AG04450 (cell line): Measurements from ENCODE around the gene CLCN5. TPM values are rescaled to one million over a fixed set of nuclear protein-coding genes. Genes with fewer than 3 reads are reported as not detected.

ENCODE experiments used
- CTCF ChIA-PET: fragments of 300-600, 350-600 bp; formaldehyde crosslinking; extraction: SDS; loops from one replicate; lab custom pipeline; 2022; ENCODE audit warnings: antibody characterized with exemption, inconsistent platforms; lab: Charles Lee
- POLR2A ChIA-PET: fragments of 350-600 bp; formaldehyde crosslinking; extraction: SDS; loops from one replicate; lab custom pipeline; 2021; ENCODE audit warnings: antibody characterized with exemption, inconsistent platforms; lab: Yijun Ruan, JAX
- DNase-seq: peaks from one replicate; pipeline ENCODE4 v3.0.0-alpha.2; 2011; ENCODE audit warnings: low read depth, low spot score
- H3K27ac ChIP-seq: one replicate; pipeline ENCODE4 v1.5.1; 2012; ENCODE audit warnings: low read depth, low read length, control low read depth
- H3K27me3 ChIP-seq: one replicate; pipeline ENCODE4 v1.6.0; 2012; ENCODE audit warnings: low read length; ENCODE audit not compliant: control insufficient read depth, insufficient read depth
- H3K4me3 ChIP-seq: 2 replicates; pipeline ENCODE4 v1.5.1; 2011; ENCODE audit warnings: mild to moderate bottlenecking, low read depth, low read length, control low read depth
- H3K9me3 ChIP-seq: 2 replicates; pipeline ENCODE4 v1.5.1; 2012; ENCODE audit warnings: low read length; ENCODE audit not compliant: control insufficient read depth, insufficient read depth
- CTCF ChIP-seq: IDR thresholded peaks from 2 replicates; pipeline ENCODE4 v1.5.1; 2011; ENCODE audit warnings: low read depth, low read length, control low read depth, inconsistent platforms
- polyA plus RNA-seq: library from polyadenylated mRNA; depleted of rRNA; stranded (reverse); fragments of >200 nt; gene quantifications from 2 replicates; pipeline ENCODE4 v1.2.3, GENCODE V29; 2011

CLCN5 gene
- polyA plus RNA-seq, 1 experiment, result 2.2 TPM

DNA sequence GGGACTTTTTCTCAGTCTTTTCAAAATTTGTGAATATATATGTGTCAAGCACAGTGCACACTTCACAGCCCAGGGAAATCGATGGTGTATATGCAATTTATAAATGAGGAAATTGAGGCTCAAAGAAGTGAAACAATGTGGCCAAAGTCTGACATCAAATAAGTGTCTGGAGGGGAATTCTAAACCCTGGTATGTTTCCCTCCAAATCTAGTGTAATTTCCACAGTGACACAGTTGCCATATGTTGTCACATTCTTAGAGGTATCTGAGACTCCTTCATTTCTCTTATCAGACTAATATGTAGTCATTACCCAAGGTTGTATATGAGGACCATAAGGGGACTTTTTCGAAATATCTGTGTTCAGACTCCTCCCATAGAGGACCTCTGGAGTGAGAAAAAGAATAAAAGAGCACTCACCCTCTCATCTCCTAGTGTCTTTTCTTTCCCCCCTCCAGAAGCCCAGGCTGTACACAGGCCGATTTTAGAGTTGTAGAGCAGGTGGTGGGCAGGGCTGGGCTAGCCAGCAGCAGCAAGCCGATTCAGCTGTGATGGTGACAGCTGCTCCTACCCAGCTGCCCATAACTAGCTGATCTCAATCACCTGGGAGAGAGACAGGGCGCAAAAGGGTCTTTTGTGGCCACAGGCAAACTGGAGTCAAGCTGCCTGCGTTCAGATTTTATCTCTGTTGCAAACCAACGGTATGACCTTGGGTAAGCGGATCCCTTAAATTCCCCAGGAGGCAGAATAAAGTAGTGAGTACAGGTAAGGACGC is 55.1 kb downstream of the CLCN5 start:
- no peak for TF ChIP-seq CTCF
- no peaks in the 10 kb centered on the region for H3K9me3 ChIP-seq
- no peak for DNase-seq
- H3K27ac ChIP-seq, result no peak overlapping the region
- H3K27me3 ChIP-seq, result no peaks in the 10 kb centered on the region
- CTCF ChIA-PET, result no interaction called here
- POLR2A ChIA-PET, result no interaction called here
- H3K4me3 ChIP-seq, result no peak overlapping the region

DNA sequence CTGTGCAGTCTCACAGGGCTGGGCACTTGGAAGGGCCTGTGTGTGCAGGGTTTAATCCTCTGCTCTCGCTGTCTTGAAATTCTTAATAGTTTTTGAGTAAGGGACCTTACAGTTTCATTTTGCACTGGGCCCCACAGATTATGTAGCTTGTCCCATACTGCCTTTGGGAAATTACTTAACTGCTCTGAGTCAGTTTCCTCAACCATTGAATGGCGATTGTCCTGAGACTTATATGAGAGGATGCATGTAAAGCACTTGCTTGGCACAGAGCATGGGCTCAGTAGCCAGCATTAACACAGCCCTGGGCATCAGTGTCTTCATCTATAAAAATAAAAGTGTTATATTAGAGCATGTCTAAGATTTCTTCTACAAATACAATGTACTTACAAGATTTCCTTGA is 55.8 kb downstream of the CLCN5 start:
- Histone ChIP-seq H3K27me3 (no peaks in the 10 kb centered on the region), H3K9me3 (no peaks in the 10 kb centered on the region), H3K27ac (no peak overlapping the region), H3K4me3 (no peak overlapping the region)
- DNase-seq, result no peak
- ChIA-PET POLR2A (no interaction called here), CTCF (no interaction called here)
- TF ChIP-seq CTCF, result no peak

- Histone ChIP-seq H3K27me3 (no peaks in the 10 kb centered on the region), H3K27ac (no peak overlapping the region), H3K4me3 (no peak overlapping the region), H3K9me3 (no peaks in the 10 kb centered on the region)
- POLR2A ChIA-PET, result no interaction called here
- CTCF ChIA-PET, result no interaction called here
- DNase-seq, result no peak
- TF ChIP-seq CTCF, result no peak
These were observed 63.7 kb downstream of the CLCN5 start for GRCh38 chrX:49986058-49986457.

DNA sequence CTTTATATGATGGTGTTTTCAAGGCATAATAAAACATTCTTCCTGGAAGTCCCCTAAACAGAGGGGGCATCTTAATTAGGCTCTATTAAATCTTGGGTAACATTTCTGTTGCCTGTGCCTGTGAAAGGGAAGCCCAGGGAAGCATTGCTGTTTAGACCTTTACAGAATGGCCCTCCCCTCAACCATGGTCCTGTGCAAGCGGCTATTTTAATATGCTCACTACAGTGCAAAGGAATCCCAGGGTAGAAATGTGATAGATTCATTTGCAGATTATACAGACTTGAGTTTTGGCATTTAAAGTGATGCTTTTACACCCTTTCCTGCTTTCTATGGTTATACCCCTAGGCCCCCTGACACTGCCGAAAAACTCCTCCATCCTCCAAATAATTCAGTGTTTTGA is 65.3 kb downstream of the CLCN5 start:
- no peak for DNase-seq
- H3K4me3 ChIP-seq, result no peak overlapping the region
- H3K27me3 ChIP-seq, result no peaks in the 10 kb centered on the region
- H3K9me3 ChIP-seq, result no peaks in the 10 kb centered on the region
- ChIA-PET CTCF (no interaction called here), POLR2A (no interaction called here)
- H3K27ac ChIP-seq, result no peak overlapping the region
- TF ChIP-seq CTCF, result no peak

DNA sequence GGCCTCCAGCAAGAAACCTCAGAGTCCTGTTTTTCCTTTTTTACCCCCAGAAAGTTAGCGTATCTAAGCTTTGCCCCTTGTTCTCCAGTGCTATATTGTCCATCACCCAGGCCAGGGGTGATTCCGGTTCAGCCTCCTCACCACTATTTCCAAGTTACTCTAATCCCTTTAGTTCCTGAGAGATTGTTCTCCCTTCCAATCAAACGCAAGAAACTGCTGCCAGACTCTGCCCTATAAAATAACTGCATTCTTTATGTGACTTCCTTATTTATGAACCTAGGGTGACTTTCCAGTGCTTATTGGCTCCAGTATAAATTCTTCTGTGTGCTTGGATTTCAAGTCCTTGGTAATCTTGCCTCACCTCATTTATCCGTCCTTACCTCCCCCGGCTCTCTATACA is 65.7 kb downstream of the CLCN5 start:
- H3K4me3 ChIP-seq, result no peak overlapping the region
- no peak for DNase-seq
- no peaks in the 10 kb centered on the region for H3K27me3 ChIP-seq
- H3K9me3 ChIP-seq, result no peaks in the 10 kb centered on the region
- CTCF ChIA-PET, result no interaction called here
- no peak overlapping the region for H3K27ac ChIP-seq
- no peak for TF ChIP-seq CTCF
- POLR2A ChIA-PET, result no interaction called here
